ENCODE data around the gene LUC7L2. TPM values are rescaled to one million over a fixed set of nuclear protein-coding genes. Genes with fewer than 3 reads are reported as not detected.

The LUC7L2 gene
- total and polyA plus RNA-seq, 9 of the 15 experiments (the other 6 are each of a cell fraction or from before 2014, with no cell fraction given): 56.1 to 207 (median 141) TPM

- no peak; the same call in 1 of the 2 replicates for TF ChIP-seq FOXP4 (CRISPR knock-in tag; IDR thresholded peaks at IDR 0.05; ENCODE audit: borderline replicate concordance)
- no peak for TF ChIP-seq THRAP3 (IDR thresholded peaks at IDR 0.05; ENCODE audit: borderline replicate concordance)
- no peak for TF ChIP-seq YBX1 (IDR thresholded peaks at IDR 0.05)
- no peak for TF ChIP-seq SRSF9 (IDR thresholded peaks at IDR 0.05; ENCODE audit: borderline replicate concordance, low read depth, low read length)
- TF ChIP-seq ARHGAP35 (IDR thresholded peaks at IDR 0.05; ENCODE audit: partially characterized antibody): no peak
- peak; percentile 98 for TF ChIP-seq AFF4 (CRISPR knock-in tag; IDR thresholded peaks at IDR 0.05)
- peak; percentile 50; the same call in 1 of the 2 replicates for TF ChIP-seq EP300 (IDR thresholded peaks at IDR 0.05; ENCODE audit: low read length)
- peak in 1 of 2 experiments; percentile 37 for TF ChIP-seq E2F6 (IDR thresholded peaks at IDR 0.05; ENCODE audit: borderline replicate concordance in 1 of 2, extremely low read depth in 1 of 2, insufficient read depth in 1 of 2, insufficient read length in 1 of 2, low read depth in 1 of 2, low read length in 1 of 2, poor library complexity in 1 of 2, severe bottlenecking in 1 of 2)
- TF ChIP-seq XRCC4 (IDR thresholded peaks at IDR 0.05; ENCODE audit: extremely low read depth, insufficient read depth, insufficient read length): no peak
- TF ChIP-seq E2F3 (CRISPR knock-in tag; IDR thresholded peaks at IDR 0.05): peak; percentile 84
- TF ChIP-seq FOXA1 (IDR thresholded peaks at IDR 0.05; ENCODE audit: borderline replicate concordance): no peak
- TF ChIP-seq ZKSCAN1 (IDR thresholded peaks at IDR 0.05; ENCODE audit: low read depth, low read length): no peak; the same call in none of the 2 replicates
- TF ChIP-seq HMGN3 (IDR thresholded peaks at IDR 0.05; ENCODE audit: borderline replicate concordance, extremely low read depth, insufficient read length, low read depth, low read length): peak; percentile 84
- no peak; the same call in 1 of the 2 replicates for TF ChIP-seq SMARCC2 (IDR thresholded peaks at IDR 0.05; ENCODE audit: low read depth)
- TF ChIP-seq THRB (CRISPR knock-in tag; conservative IDR thresholded peaks at IDR 0.05): peak; percentile 70
- peak; percentile 64 for TF ChIP-seq NEUROD1 (IDR thresholded peaks at IDR 0.05; ENCODE audit: borderline replicate concordance, low read depth, low read length, partially characterized antibody)
- no peak for TF ChIP-seq IRF9 (tag; IDR thresholded peaks at IDR 0.05)
These were observed 18.5 kb upstream of the LUC7L2 start, which contains the start of gene FMC1 (continued) for GRCh38 chr7:139341058-139341775.
